ENCODE measurements around the gene AVPR2. TPM values are rescaled to one million over a fixed set of nuclear protein-coding genes. Genes with fewer than 3 reads are reported as not detected.

Gene AVPR2
- total RNA-seq, 1 donor from 2014 or later, result not detected

GRCh38 chrX:153945956-153946943, 41.8 kb downstream of the AVPR2 start:
- intact Hi-C loops (cut with micrococcal nuclease), result loop anchor here (2.0 kb wide), 1 partner anchor 21 kb away; no protein-coding TSS in a partner anchor

- intact Hi-C loops (cut with micrococcal nuclease), result loop anchor here (1.0 to 2.0 kb wide), 3 partner anchors 19 to 183 kb away; partner anchors contain the start of gene PLXNB3
These were observed 42.7 kb downstream of the AVPR2 start for GRCh38 chrX:153947009-153947769.

GRCh38 chrX:153948002-153948466, 43.6 kb downstream of the AVPR2 start:
- intact Hi-C loops (cut with micrococcal nuclease), result no loop called here

GRCh38 chrX:153948847-153949805, 44.7 kb downstream of the AVPR2 start:
- intact Hi-C loops (cut with micrococcal nuclease), result no loop called here

- intact Hi-C loops (cut with micrococcal nuclease), result no loop called here
These were observed 45.7 kb downstream of the AVPR2 start for GRCh38 chrX:153950127-153950526.

- intact Hi-C loops (cut with micrococcal nuclease), result no loop called here
These were observed 47.4 kb downstream of the AVPR2 start for GRCh38 chrX:153951683-153952372.

- intact Hi-C loops (cut with micrococcal nuclease), result loop anchor here (1.0 kb wide), 1 partner anchor 188 kb away; the partner anchor contains the start of gene PLXNB3
These were observed 48.0 kb downstream of the AVPR2 start for GRCh38 chrX:153952373-153953026.

- intact Hi-C loops (cut with micrococcal nuclease), result loop anchor here (1.0 kb wide), 1 partner anchor 189 kb away; the partner anchor contains the start of gene PLXNB3
These were observed 48.9 kb downstream of the AVPR2 start for GRCh38 chrX:153953342-153953830.

GRCh38 chrX:153953892-153954557, 49.6 kb downstream of the AVPR2 start:
- intact Hi-C loops (cut with micrococcal nuclease), result loop anchor here (1.0 kb wide), 1 partner anchor 190 kb away; the partner anchor contains the start of gene PLXNB3

GRCh38 chrX:153954558-153955227, 50.2 kb downstream of the AVPR2 start:
- intact Hi-C loops (cut with micrococcal nuclease), result no loop called here

- intact Hi-C loops (cut with micrococcal nuclease), result no loop called here
These were observed 50.8 kb downstream of the AVPR2 start for GRCh38 chrX:153955228-153955732.

- intact Hi-C loops (cut with micrococcal nuclease), result no loop called here
These were observed 51.8 kb downstream of the AVPR2 start for GRCh38 chrX:153956044-153956907.

Other genes with a start within 250 kb of the AVPR2 start
- 0.32 TPM in 1 of 2 replicates, not detected in the other for gene PNCK, start 230.9 kb upstream of the AVPR2 start, total RNA-seq
- 1.0 and 1.4 TPM in 2 replicates for gene SLC6A8, start 216.7 kb upstream of the AVPR2 start, total RNA-seq
- 155 and 157 TPM in 2 replicates for gene BCAP31, start 180.3 kb upstream of the AVPR2 start, total RNA-seq
- gene ABCD1, start 179.8 kb upstream of the AVPR2 start, total RNA-seq, result 12.4 and 13.1 TPM in 2 replicates
- gene PLXNB3, start 140.4 kb upstream of the AVPR2 start, total RNA-seq, result 1.2 and 1.9 TPM in 2 replicates
- not detected in 2 replicates for gene SRPK3, start 123.6 kb upstream of the AVPR2 start, total RNA-seq
- gene IDH3G, start 110.3 kb upstream of the AVPR2 start, total RNA-seq, result 72.7 and 76.4 TPM in 2 replicates
- gene SSR4, start 110.0 kb upstream of the AVPR2 start, total RNA-seq, result 287 and 297 TPM in 2 replicates
- gene PDZD4, start 74.1 kb upstream of the AVPR2 start, total RNA-seq, result 0.68 and 0.70 TPM in 2 replicates
- 6.3 and 8.5 TPM in 2 replicates for gene L1CAM, start 18.5 kb upstream of the AVPR2 start, total RNA-seq
- 245 and 265 TPM in 2 replicates for gene ARHGAP4, start 21.6 kb downstream of the AVPR2 start, total RNA-seq
- 92.1 and 94.4 TPM in 2 replicates for gene NAA10, start 30.4 kb downstream of the AVPR2 start, total RNA-seq
- 10.6 and 12.3 TPM in 2 replicates for gene RENBP, start 40.0 kb downstream of the AVPR2 start, total RNA-seq
- 115 and 119 TPM in 2 replicates for gene HCFC1, start 67.1 kb downstream of the AVPR2 start, total RNA-seq
- 4.9 and 5.9 TPM in 2 replicates for gene TMEM187, start 68.1 kb downstream of the AVPR2 start, total RNA-seq
- gene IRAK1, start 115.2 kb downstream of the AVPR2 start, total RNA-seq, result 136 and 144 TPM in 2 replicates
- gene MECP2, start 193.0 kb downstream of the AVPR2 start, total RNA-seq, result 56.7 and 61.9 TPM in 2 replicates
- gene OPN1LW, start 239.6 kb downstream of the AVPR2 start, total RNA-seq, result not detected in 2 replicates

All from T-helper 2 cell treated with Interferon-gamma antibody and Interleukin-4, amounts not matched to agents 100 ng/mL and 5 ng/mL, for 36 hours (primary cell).